Cardiac fibroblast (primary cell): ENCODE measurements around the gene TTLL5.

ENCODE experiments used
- DNase-seq, 2 donors: peaks; one replicate each; pipeline versions ENCODE4 v3.0.0 to v3.0.0-alpha.2; 2010; ENCODE audit warnings: low read depth in 2 of 2
- H3K4me3 ChIP-seq, 2 donors: replicated peaks in 1 of 2; 1 replicate in 1 of 2; 2 replicates in 1 of 2; pipeline ENCODE4 v1.5.1; 2011; ENCODE audit warnings: low read depth in 2 of 2, low read length in 2 of 2, mild to moderate bottlenecking in 2 of 2, moderate library complexity in 1 of 2
- TF ChIP-seq, protein P1 (sequence below): IDR thresholded peaks from one replicate; pipeline ENCODE4 v1.5.1; 2011; ENCODE audit warnings: low read depth, mild to moderate bottlenecking, low read length, inconsistent platforms

Gene TTLL5

DNA sequence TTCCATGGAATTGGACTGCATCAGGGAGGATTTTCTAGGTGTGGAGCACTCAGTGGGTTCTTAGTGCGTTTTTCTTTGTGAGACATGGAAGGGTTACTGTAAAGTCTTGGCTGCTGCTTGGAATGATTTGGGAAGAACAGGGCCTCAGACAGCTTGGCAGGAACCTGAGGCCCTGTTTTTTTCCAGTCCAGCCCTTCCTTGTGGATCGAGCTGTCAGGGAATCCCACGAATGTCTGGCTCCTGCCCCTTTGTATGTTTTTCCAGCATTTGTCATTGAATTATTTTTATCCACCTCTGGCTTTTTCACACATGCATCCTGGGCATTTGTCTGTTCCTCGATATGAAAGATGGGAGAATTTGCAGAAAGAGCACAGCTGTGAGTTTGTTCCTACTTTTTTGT lies 162.3 kb downstream of the TTLL5 start:
- DNase-seq = peak in 1 of 2 donors; percentile 69
- no peak overlapping the region for H3K4me3 ChIP-seq
- TF ChIP-seq, protein P1, sequence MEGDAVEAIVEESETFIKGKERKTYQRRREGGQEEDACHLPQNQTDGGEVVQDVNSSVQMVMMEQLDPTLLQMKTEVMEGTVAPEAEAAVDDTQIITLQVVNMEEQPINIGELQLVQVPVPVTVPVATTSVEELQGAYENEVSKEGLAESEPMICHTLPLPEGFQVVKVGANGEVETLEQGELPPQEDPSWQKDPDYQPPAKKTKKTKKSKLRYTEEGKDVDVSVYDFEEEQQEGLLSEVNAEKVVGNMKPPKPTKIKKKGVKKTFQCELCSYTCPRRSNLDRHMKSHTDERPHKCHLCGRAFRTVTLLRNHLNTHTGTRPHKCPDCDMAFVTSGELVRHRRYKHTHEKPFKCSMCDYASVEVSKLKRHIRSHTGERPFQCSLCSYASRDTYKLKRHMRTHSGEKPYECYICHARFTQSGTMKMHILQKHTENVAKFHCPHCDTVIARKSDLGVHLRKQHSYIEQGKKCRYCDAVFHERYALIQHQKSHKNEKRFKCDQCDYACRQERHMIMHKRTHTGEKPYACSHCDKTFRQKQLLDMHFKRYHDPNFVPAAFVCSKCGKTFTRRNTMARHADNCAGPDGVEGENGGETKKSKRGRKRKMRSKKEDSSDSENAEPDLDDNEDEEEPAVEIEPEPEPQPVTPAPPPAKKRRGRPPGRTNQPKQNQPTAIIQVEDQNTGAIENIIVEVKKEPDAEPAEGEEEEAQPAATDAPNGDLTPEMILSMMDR = no peak

DNA sequence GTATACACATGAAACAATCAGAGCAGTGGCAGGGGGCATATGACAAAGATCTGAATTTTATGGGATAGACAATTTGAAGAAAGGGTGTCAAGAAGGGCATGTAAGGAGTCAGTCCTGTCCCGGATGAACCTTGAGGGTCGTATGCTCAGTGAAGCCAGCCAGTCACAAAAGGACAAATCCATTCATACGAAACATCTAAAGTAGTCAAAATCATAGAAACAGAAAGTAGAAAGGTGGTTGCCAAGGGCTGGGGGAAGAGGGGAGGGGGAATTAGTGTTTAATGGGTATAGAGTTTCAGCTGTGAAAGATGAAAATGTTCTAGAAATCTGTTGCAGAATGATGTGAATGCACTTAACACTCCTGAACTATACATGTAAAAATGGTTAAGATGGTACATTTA lies 163.3 kb downstream of the TTLL5 start:
- TF ChIP-seq, protein P1 = no peak
- no peak overlapping the region for H3K4me3 ChIP-seq
- DNase-seq = no peak

DNA sequence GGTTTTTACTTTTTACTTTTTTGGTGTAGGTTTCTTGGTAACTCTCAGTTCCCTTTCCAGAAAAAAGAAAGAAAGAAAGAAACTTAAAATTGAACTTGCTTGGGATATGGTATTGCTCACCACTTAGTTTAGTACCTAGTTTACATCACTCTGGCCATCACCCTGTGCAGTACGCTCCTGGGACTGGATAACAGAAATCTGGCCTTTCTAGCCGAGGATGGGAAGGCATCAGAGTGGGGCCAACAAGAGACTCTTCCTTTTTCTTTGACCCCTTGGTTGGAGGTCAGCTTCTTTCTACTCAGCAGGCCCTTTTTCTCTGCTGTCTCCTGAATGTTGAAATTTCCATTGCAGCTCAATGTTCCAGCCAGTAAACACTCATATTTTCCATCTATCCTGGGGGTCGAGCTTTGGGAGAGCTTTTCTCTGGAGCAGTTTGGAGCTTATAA lies 164.1 kb downstream of the TTLL5 start:
- DNase-seq = peak; percentile 16 to 77
- TF ChIP-seq, protein P1 = no peak

GRCh38 chr14:75826599-75826998 lies 165.6 kb downstream of the TTLL5 start:
- H3K4me3 ChIP-seq = no peak overlapping the region
- DNase-seq = peak in 1 of 2 donors; percentile 60
- TF ChIP-seq, protein P1 = no peak

More for the DNA sequence above, 164.1 kb downstream of the TTLL5 start:
- no peak overlapping the region for H3K4me3 ChIP-seq

- no peak for DNase-seq
- H3K4me3 ChIP-seq = no peak overlapping the region
- TF ChIP-seq, protein P1 = no peak
These were observed 166.3 kb downstream of the TTLL5 start for GRCh38 chr14:75827331-75827730.

- H3K4me3 ChIP-seq = no peak overlapping the region
- TF ChIP-seq, protein P1 = no peak
- DNase-seq = no peak
These were observed 168.3 kb downstream of the TTLL5 start for GRCh38 chr14:75829316-75829715.

GRCh38 chr14:75831455-75831854 lies 170.4 kb downstream of the TTLL5 start:
- DNase-seq = peak; percentile 76 to 80
- TF ChIP-seq, protein P1 = no peak
- no peak overlapping the region for H3K4me3 ChIP-seq
